NCI-H2029 treated with DMSO at 0.1 percent for 48 hours (cell line): ENCODE measurements around the gene DHRS7B.

Experiments
- DNase-seq: peaks from one replicate; lab custom pipeline; 2025; lab: John Stamatoyannopoulos, UW

The DHRS7B gene

GRCh38 chr17:21239680-21240368 lies 113.1 kb downstream of the DHRS7B start:
- DNase-seq, result no peak

GRCh38 chr17:21240369-21241055 lies 113.7 kb downstream of the DHRS7B start:
- DNase-seq, result no peak
